Upper lobe of right lung (tissue), 1 donor: ENCODE data around the gene UPK3A. TPM values are rescaled to one million over a fixed set of nuclear protein-coding genes. Genes with fewer than 3 reads are reported as not detected.

Experiments
- ATAC-seq: fragments of 200-7000 bp; cut with Tn5 transposase; one replicate; pipeline ENCODE4 v1.9.1; 2020; ENCODE audit warnings: mild to moderate bottlenecking, moderate library complexity
- DNase-seq: peaks from one replicate; pipeline ENCODE4 v3.0.0-alpha.2; 2020
- H3K27ac ChIP-seq: fragments of 200-600 bp; one replicate; pipeline ENCODE4 v1.8.0; 2022
- H3K27me3 ChIP-seq: fragments of 200-600 bp; one replicate; pipeline ENCODE4 v1.8.0; 2022; ENCODE audit warnings: mild to moderate bottlenecking
- H3K36me3 ChIP-seq: fragments of 200-600 bp; one replicate; pipeline ENCODE4 v1.8.0; 2022
- H3K4me1 ChIP-seq: fragments of 200-600 bp; one replicate; pipeline ENCODE4 v1.8.0; 2022
- H3K4me3 ChIP-seq: fragments of 200-600 bp; one replicate; pipeline ENCODE4 v1.8.0; 2022; ENCODE audit warnings: mild to moderate bottlenecking
- H3K9me3 ChIP-seq: fragments of 200-600 bp; one replicate; pipeline ENCODE4 v1.8.0; 2022
- CTCF ChIP-seq: fragments of 200-600 bp; IDR thresholded peaks from one replicate; pipeline ENCODE4 v1.8.0; 2022; ENCODE audit warnings: antibody characterized with exemption
- intact Hi-C: fragments of 100-400 bp; cut with DNase I; formaldehyde crosslinking; loops from one replicate; pipeline ENCODE4 v1.11.0; 2022
- total RNA-seq: library from RNA; stranded (reverse); fragmentation: NEBNext Ultra II Directional; extraction: Animal tissue kit (Norgen Biotek cat#: 25700); gene quantifications from one replicate; pipeline ENCODE4 v1.2.1, GENCODE V29; 2021
- donor health status: DM: no; HTN: yes; CAD: no; lungs with severe emphysema.

The UPK3A gene
- total RNA-seq, 1 donor from 2014 or later, result not detected

DNA sequence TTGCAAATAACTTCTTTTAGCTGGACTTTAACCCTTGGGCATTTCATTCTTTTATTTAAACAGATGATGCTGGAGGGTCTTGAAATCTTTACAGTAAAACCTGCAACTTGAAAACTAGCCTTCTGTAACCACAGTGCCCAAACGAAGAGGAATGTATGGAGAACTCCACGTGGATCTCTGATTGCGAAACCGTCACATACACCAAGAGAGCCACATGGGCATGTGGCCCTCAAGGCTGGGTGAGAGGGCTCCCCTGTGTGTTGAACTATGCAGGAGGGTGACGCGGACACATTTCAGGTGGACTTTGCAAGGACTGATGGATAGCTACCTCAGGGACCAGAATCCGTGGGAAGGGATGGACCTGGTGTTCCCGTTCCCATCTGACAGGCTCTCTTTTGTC is 55.6 kb downstream of the UPK3A start:
- Histone ChIP-seq H3K4me3 (no peak overlapping the region), H3K9me3 (no peaks in the 10 kb centered on the region), H3K27ac (no peak overlapping the region), H3K36me3 (peaks cover 39% of the 10 kb centered on the region), H3K27me3 (no peaks in the 10 kb centered on the region), H3K4me1 (peaks cover 6% of the 10 kb centered on the region)
- no peak for DNase-seq
- no peak for TF ChIP-seq CTCF
- intact Hi-C loops, result no loop called here
- ATAC-seq, result no peak

- peaks cover 6% of the 10 kb centered on the region for H3K4me1 ChIP-seq
- TF ChIP-seq CTCF, result no peak
- H3K27ac ChIP-seq, result no peak overlapping the region
- H3K9me3 ChIP-seq, result no peaks in the 10 kb centered on the region
- intact Hi-C loops, result no loop called here
- ATAC-seq (no peak), DNase-seq (no peak)
- H3K27me3 ChIP-seq, result no peaks in the 10 kb centered on the region
- H3K36me3 ChIP-seq, result peaks cover 30% of the 10 kb centered on the region
- H3K4me3 ChIP-seq, result no peak overlapping the region
These were observed 56.7 kb downstream of the UPK3A start for GRCh38 chr22:45341498-45341897.

DNA sequence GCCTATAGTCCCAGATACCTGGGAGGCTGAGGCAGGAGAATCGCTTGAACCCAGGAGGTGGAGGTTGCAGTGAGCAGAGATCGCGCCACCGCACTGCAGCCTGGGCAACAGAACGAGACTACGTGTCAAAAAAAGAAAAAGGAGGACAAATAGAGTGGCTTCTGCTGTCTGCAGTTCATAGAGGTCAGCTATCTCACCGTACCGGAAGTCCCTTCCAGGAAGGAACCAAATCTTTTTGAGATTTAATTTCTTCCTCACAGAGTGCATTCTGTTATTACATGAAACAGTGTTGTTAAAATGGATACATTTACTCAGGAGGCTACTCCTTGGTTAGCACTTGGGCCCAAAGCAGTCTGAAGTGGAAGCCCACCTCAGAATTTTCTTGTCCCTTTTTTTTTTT is 58.4 kb downstream of the UPK3A start:
- ATAC-seq (no peak), DNase-seq (no peak)
- H3K36me3 ChIP-seq, result peaks cover 29% of the 10 kb centered on the region
- no peaks in the 10 kb centered on the region for H3K9me3 ChIP-seq
- H3K27ac ChIP-seq, result no peak overlapping the region
- no peaks in the 10 kb centered on the region for H3K27me3 ChIP-seq
- intact Hi-C loops, result no loop called here
- no peak overlapping the region for H3K4me3 ChIP-seq
- no peaks in the 10 kb centered on the region for H3K4me1 ChIP-seq
- TF ChIP-seq CTCF, result no peak

DNA sequence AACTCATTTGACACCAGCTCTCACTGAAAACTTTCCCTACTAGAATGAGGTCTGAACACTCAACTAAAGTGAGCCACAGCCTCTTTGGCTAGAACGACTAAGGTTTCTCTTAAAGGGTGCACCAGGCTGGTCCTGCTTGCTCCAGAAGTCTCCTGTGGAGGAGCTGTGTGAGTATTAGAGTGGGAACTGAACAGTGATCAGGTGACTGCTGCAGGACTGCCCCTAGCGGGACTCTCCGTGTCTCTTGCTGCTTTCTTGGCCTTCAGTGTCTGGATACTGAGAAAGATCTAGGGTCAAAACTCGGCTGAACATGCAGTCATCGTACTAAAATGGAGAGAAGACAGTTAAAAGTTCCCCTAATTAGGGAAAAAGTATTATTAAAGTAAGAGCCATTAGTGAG is 59.6 kb downstream of the UPK3A start:
- TF ChIP-seq CTCF, result no peak
- Histone ChIP-seq H3K27ac (no peak overlapping the region), H3K27me3 (no peaks in the 10 kb centered on the region), H3K36me3 (peaks cover 22% of the 10 kb centered on the region), H3K9me3 (no peaks in the 10 kb centered on the region), H3K4me3 (no peak overlapping the region), H3K4me1 (no peaks in the 10 kb centered on the region)
- peak; percentile 58 for ATAC-seq
- intact Hi-C loops, result no loop called here
- DNase-seq, result no peak

Other genes with a start within 250 kb of the UPK3A start
- 51.5 TPM for gene NUP50, start 121.0 kb upstream of the UPK3A start, total RNA-seq
- 79.5 TPM for gene KIAA0930, start 44.1 kb upstream of the UPK3A start, total RNA-seq
- gene FAM118A, start 25.0 kb downstream of the UPK3A start, total RNA-seq, result 20.6 TPM
- not detected for gene SMC1B, start 128.7 kb downstream of the UPK3A start, total RNA-seq
- not detected for gene RIBC2, start 128.7 kb downstream of the UPK3A start, total RNA-seq
- 272 TPM for gene FBLN1, start 217.9 kb downstream of the UPK3A start, total RNA-seq